GM18951 (cell line): ENCODE data around the gene CELF4.

Source experiments
- POLR2A ChIP-seq: IDR thresholded peaks from 4 replicates; pipeline ENCODE4 v1.6.1; 2011; ENCODE audit warnings: mild to moderate bottlenecking; ENCODE audit not compliant: insufficient read length, insufficient read depth; ENCODE audit errors: extremely low read depth
- in situ Hi-C: fragments of 300-500 bp; cut with MboI; formaldehyde crosslinking; loops from one replicate; pipeline ENCODE4 v1.12.0; 2022; ENCODE audit warnings: low sequenced_read_pairs, mixed read lengths, inconsistent platforms; ENCODE audit not compliant: unreplicated experiment

Gene CELF4

DNA sequence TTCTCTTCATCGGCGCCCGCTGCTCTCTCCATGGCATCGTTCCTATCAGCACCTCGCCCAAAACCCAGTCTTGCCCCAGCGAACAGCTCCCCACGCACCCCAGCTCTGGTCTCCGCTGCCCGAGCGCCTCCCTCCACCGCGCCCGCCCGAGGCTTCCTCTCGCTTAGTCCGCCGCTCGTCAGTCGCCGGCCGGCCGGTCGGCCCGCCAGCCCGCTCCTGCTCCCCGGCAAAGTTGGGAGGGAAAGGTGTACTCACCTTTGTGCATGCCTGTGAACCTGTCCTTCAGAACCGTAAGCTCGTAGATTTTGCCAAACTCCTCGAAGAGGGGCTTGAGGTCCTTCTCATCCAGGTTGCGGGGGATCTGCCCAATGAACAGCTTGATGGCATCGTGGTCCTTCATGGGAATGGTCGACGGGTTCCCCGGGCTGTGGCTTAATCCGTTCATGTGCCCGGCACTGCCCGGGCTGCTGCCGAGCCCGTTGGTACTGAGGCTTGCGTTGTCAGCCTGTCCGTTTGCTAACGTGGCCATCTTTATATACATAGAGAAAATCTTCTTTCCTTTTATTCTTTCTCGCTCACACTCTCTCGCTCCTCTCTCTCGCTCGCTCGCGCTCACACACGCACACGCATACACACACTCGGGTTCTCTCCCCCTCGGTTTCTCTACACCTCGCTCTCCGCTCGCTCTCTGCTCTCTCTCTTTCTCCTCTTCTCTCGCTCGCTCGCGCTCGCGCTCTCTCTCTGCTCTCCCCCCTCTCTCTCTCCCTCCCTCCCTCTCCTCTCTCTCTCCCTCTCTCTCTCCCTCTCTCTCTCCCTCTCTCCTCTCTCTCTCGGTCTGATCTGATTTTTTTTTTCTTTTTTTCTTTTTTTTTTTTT is at the start of gene CELF4:
CELF4 (minus strand) TSS at position 698 of the 876 bp plus-strand sequence.
- in situ Hi-C loops = no loop called here
- TF ChIP-seq POLR2A = no peak

DNA sequence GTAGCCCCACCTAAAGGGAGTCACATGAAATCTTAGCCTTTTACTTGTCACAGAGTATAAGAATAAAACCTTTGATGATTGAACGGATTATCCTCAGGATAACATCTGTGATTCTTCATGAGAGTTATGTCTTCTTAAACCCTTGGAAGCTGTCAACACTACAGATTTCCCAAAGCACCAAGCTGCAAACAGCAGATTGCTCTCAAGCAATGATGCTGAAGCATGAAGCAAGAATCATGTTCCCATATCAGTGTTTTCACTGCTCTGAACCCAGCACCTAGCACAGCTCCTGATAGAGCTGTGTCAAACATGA is 47.6 kb upstream of the CELF4 start:
- no peak for TF ChIP-seq POLR2A
- in situ Hi-C loops = no loop called here

DNA sequence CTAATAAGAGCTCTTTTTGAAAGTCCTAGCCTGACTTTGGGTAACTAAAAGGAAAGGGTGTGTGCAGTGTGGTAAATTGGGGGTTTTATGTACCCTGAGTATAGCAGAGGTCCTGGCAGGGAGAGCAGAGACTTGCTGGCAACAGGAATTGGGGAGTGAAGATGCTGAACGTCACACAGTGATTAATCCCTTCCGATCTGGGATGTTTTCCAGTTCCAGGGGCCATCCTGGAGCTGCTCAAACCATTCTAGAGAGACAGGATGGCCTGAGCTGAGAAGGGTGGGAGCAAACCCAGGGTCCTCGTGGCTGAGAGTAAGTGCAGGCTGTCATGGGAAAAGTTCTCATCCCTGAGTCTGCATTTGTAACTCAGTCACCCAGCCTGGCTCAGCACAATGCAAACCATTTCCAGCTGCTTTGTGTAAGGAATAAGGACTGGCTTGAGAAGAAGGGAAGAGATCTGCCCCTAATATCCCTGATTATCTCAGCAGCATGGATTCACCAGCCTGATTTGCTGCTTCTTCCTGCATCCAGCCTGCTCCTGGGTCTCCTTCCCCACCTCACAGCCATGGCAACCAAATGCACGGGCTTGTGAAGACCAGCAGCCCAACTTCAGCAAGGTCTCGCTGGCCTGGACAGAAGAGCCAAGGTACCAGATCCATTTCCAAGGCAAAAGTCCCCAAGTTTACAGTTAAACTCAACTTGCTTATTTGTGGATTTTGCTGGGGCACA is 47.1 kb upstream of the CELF4 start:
- TF ChIP-seq POLR2A = no peak
- in situ Hi-C loops = no loop called here

DNA sequence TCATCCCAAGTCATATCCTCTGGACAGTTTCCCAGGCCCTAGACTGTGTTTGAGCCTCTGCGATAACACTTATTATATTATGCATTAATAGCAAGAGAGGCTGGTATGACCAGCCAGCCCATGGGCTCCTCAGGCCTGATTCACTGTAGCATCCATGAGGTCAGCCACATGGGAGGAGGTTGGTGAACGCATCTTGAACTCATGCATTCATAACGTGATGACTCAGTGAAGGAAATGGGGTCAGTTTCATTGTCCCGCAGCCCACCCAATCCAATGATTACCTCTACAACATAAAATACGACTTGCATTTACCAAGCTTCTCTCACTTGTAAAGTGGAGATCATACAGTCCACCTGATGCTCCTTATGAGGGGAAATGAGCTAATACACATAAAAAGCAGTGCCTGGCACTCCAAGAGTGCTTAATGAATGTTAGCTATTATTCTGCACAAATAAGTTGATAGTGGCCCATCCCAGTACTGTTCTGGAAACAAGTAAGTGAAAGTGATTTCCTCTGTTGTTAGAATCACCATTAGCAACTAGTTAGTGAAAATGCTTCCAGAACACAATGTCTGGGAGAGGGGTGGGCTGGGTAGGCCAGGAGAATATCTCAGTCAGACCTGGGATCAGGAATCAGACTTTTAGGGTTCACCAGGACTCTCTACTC is 46.1 kb upstream of the CELF4 start:
- no peak for TF ChIP-seq POLR2A
- in situ Hi-C loops = no loop called here

DNA sequence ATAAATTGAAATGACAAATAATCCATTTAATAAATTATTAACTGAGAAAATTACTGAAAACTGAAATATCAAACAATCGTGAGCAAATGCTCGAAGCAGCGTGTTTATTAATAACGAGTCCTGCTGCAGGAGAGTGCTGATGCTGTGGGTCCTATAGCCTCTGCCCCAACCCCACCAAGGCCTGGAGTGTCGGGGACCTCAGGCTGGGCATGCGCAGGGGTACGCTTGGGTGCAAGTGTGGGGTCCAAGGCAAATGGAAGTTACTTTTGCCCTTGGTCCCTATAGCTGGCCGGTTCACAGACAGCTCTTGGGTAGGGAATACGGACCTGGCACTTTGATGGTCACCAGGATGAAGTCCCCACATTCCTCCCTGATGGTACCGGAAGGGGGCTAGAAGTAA is 43.3 kb upstream of the CELF4 start:
- no peak for TF ChIP-seq POLR2A
- in situ Hi-C loops = no loop called here

DNA sequence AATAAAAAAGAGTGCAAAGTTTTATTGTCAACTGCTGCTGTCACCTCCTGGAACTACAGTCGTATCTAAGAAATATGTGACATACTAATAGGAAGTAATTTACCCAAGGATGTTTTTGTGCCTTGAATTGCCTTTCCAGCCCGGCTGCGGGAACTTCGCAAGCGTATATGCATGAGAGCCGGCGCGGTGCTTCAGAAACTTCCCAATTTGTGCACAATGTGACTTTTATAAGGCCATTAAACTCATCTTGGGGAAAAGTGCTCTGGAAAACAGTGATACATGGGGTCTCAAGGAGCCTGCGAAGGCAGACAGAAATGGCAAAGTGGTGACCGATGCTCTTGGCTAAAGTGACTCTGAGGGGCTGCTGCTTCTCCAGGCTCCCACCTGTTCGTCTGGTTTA is 41.7 kb upstream of the CELF4 start:
- no peak for TF ChIP-seq POLR2A
- in situ Hi-C loops = no loop called here

DNA sequence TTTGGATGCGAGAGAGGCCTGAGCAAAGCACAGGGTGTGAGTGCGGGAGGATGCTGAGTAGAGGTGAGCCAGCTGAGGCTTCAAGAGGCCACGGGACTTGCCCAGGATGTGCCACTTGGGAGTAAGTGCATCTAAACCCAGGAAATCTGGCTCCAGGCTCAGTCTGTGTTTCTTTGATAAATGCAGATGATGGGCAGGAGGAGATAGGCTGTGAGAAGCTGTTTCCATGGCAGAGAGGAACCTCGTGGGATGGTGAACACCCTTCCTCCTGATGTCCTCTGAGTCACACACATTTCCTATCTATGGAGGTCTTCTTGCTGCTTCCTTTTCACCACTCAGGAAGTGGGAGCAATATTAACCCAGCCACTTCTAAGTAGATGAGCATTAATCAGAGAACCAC is 38.4 kb upstream of the CELF4 start:
- in situ Hi-C loops = no loop called here
- no peak for TF ChIP-seq POLR2A

DNA sequence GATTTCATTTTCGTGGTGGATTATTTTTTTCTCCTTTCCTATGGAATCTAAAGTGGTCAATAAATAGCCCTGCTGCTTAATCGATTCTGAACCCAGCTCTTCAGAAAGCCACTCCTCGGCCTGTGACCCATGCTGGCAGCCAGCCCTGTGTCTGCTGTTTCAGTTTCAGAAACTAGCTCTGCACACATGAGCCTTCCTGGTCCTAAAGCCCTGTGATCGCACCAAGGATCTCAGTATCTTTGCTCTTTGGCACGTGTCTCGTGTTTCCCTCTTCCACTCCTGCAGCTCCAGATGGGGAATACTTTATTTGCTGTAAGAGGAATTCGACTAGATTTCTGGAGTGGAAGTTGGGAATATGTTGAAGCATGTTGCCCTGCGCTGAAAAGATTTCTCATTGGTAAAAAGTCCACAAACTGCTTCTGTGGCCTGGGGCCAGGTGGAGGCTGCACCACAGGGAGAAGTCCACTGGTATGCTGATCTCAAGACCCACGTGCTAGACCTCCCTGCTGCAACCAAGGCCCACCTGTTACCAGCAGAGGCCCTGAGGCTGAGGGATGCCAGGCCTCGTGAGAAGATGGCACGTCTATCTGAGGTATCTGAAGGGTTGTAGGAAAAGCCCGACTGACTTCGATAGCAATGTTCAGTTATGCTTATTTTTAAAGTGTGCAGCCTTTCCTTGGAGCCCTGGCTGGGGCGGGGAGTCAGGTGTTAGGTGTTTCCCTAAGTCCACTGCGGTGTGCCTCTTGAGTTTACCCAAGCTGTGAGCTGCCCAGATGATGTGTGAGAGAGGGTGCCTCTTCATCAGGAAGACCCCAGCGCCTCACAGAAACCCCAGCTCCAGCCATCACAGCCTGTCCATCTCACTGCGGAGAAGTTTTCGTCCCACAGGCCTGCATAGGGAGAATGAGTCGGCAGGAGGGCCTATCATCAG is 33.6 kb upstream of the CELF4 start:
- TF ChIP-seq POLR2A = no peak

DNA sequence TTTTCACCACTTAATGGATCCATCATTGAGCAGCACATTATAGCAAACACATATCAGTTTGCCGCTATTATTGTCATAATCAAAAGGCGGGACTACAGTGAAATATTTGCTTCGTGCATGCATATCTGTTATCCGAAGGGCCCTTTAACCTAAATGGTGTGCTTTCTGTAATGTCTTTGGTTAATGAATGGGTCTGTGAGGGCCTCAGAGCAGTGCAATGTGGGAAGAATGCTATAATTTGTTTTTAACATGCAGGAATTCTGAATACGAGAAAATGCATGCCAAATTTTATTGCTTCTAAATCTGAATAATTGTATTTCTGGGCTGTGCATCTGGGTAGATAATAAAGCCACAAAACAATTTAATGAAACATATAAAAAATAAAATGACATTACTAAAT is 32.8 kb upstream of the CELF4 start:
- TF ChIP-seq POLR2A = no peak
- in situ Hi-C loops = no loop called here

More for the DNA sequence above, 33.6 kb upstream of the CELF4 start:
- in situ Hi-C loops = no loop called here

DNA sequence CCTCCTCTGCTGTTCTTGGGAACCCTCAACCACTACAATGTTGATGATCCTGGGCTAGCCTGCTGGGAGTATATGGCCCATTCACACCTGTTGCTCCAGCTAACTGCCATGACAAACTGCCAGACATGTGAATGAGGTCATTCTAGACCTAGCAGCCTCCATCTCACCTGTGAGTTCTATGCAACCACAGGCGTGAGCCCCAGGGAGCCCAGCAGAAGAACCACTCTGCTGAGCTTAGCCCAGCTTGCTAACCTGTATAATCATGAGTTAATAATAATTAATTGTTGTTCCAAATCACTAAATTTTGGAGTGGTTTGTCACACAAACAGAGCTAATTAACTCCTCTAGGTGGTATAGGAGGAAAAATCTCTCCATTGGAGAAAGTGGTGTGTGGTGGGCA is 24.7 kb upstream of the CELF4 start:
- TF ChIP-seq POLR2A = no peak
- in situ Hi-C loops = no loop called here

DNA sequence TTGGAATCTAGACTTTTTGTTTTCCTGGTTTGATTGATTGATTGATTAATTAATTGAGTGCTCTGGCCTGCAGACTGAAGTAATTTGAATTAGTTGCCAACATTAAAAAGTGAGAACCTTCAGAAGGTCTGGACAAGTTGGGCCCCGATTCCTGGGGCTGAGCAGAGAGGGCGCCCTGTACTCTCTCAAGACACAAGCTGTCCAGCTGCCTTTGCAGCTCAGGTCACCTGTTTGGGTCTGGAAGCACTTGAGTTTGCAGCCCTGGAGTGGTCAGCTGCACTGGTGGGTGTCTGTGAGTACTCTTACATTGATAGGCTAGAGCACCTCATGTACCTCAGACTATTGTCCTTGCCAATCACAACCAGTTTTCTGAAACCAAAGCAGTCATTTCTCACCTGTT is 22.7 kb upstream of the CELF4 start:
- in situ Hi-C loops = no loop called here
- no peak for TF ChIP-seq POLR2A

DNA sequence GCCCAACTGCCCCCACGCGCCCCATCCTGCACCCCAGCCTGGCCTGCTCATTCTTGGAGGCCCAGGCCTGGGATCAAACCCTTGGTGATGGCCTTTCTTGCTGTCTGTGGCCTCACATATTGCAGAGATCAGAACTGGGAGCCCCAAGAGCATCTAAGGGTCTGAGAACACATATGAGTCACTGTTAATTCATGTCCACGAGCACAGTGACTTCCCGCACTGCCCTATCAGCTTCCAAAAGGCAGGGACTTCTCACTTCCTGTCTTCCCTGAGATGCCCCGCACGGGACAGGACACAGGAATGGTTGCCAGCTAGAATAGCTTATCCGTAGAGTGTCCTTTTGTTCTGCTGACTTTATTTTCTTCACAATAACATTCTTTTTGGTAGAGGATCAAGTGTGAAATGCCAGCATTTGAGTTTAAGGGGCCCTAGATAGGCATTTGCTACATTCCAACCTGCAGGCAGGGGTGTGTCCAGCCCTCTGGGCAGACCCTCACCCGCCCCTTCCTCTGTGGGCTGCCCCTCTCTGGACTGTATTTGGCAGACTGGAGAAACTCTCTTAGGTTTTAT is 21.1 kb upstream of the CELF4 start:
- in situ Hi-C loops = no loop called here
- no peak for TF ChIP-seq POLR2A

DNA sequence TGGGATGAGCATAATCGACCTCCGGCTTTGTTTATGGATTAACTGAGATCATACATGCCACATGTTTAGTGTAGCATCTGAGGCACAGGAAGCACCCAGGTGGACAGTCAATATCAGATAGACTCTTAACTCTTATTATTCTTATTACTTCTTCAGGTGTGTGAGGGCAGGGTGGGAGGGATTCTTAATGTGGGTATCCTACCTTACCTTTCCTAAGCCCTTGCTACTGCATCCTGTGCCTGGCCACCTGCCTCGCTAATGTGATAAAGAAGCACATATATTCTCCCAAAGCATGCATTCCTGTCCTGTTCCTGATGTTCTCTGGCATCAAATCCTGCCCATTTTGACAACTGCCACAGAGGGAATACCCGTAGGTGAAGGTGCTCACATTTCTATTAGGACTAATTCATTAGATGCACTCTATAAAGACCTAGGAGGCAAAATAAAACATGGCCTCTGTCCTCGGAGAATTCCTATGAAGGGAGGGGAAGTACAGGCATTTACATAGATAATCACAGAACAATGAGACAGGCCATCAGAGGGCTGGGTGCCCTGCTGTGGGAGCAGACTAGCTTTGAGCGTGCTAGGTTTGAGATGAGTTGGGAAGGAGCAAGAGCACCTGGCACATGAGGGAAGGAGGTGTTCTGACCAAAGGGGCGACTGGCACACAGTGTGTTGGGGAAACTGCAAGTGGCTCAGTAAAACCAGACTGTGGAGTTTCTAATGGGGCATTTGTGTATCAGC is 19.5 kb upstream of the CELF4 start:
- in situ Hi-C loops = no loop called here
- no peak for TF ChIP-seq POLR2A
